Hepatocyte (in vitro differentiated cells): Measurements from ENCODE around the gene JMJD8. TPM values are rescaled to one million over a fixed set of nuclear protein-coding genes. Genes with fewer than 3 reads are reported as not detected.
"Not testable (repeated sequence)": the region's sequence is repeated elsewhere in the genome, so short reads cannot be mapped to it uniquely, and the experiment has no call there.

ENCODE experiments used
- DNase-seq: peaks from one replicate; pipeline ENCODE4 v3.0.0-alpha.2; 2016; ENCODE audit warnings: low spot score
- H2AFZ ChIP-seq: fragments of 200-600 bp; sonication (generic); 2 replicates; pipeline ENCODE4 v1.6.0; 2016; ENCODE audit warnings: antibody characterized with exemption, mild to moderate bottlenecking
- H3K27ac ChIP-seq: fragments of 200-600 bp; sonication (generic); 2 replicates; pipeline ENCODE4 v1.5.1; 2016; ENCODE audit warnings: mild to moderate bottlenecking
- H3K27me3 ChIP-seq: fragments of 200-600 bp; sonication (generic); 2 replicates; pipeline ENCODE4 v1.6.1; 2016
- H3K36me3 ChIP-seq: fragments of 200-600 bp; sonication (generic); replicated peaks from 2 replicates; pipeline ENCODE4 v1.5.1; 2016; ENCODE audit warnings: low read depth; ENCODE audit not compliant: insufficient read depth
- H3K4me1 ChIP-seq: fragments of 200-600 bp; sonication (generic); 2 replicates; pipeline ENCODE4 v1.5.1; 2016; ENCODE audit warnings: mild to moderate bottlenecking, moderate library complexity; ENCODE audit not compliant: insufficient read depth
- H3K4me2 ChIP-seq: fragments of 200-600 bp; sonication (generic); 2 replicates; pipeline ENCODE4 v1.6.0; 2016
- H3K4me3 ChIP-seq: fragments of 200-600 bp; sonication (generic); 2 replicates; pipeline ENCODE4 v1.5.1; 2016; ENCODE audit warnings: mild to moderate bottlenecking
- H3K79me2 ChIP-seq: fragments of 200-600 bp; sonication (generic); 2 replicates; pipeline ENCODE4 v1.6.0; 2017; ENCODE audit warnings: mild to moderate bottlenecking
- H3K9me2 ChIP-seq: fragments of 200-600 bp; sonication (generic); replicated peaks from 2 replicates; pipeline ENCODE4 v1.6.0; 2017; ENCODE audit warnings: mild to moderate bottlenecking; ENCODE audit not compliant: insufficient read depth
- H3K9me3 ChIP-seq: fragments of 200-600 bp; sonication (generic); 2 replicates; pipeline ENCODE4 v1.5.1; 2016; ENCODE audit warnings: low read depth, mild to moderate bottlenecking
- H4K20me1 ChIP-seq: fragments of 200-600 bp; sonication (generic); 2 replicates; pipeline ENCODE4 v1.6.0; 2016; ENCODE audit warnings: mild to moderate bottlenecking; ENCODE audit not compliant: insufficient read depth, poor library complexity, severe bottlenecking
- EZH2 ChIP-seq: fragments of 200-600 bp; sonication (generic); IDR thresholded peaks from 2 replicates; pipeline ENCODE4 v1.6.1; 2016; ENCODE audit warnings: antibody characterized with exemption, mild to moderate bottlenecking, borderline replicate concordance
- EZH2phosphoT487 ChIP-seq: fragments of 200-600 bp; sonication (generic); IDR thresholded peaks from one replicate; pipeline ENCODE4 v1.6.1; 2018; ENCODE audit warnings: antibody characterized with exemption, mild to moderate bottlenecking, low read depth, moderate library complexity; ENCODE audit not compliant: unreplicated experiment, severe bottlenecking
- WGBS: methylation state at CpG from one replicate; pipeline ENCODE4 v1.1.6; 2016; ENCODE audit warnings: low lambda C conversion rate; ENCODE audit errors: missing lambda C conversion rate; 5-methylcytosine and 5-hydroxymethylcytosine counted together
- polyA plus RNA-seq: library from polyadenylated mRNA; unstranded; fragments of >200 nt; fragmentation: Nextera tagmentation; extraction: Ambion mirVana; gene quantifications from 2 replicates; pipeline ENCODE4 v1.2.1, GENCODE V29; 2016
- total RNA-seq: library from RNA; depleted of rRNA; stranded (reverse); fragments of >200 nt; gene quantifications from 2 replicates; pipeline ENCODE4 v1.2.3, GENCODE V29; 2014
- TF ChIP-seq, protein P1 (sequence below): fragments of 200-600 bp; sonication (generic); IDR thresholded peaks from 2 replicates; pipeline ENCODE4 v1.5.1; 2016; ENCODE audit warnings: antibody characterized with exemption, mild to moderate bottlenecking; ENCODE audit not compliant: poor library complexity

Gene JMJD8
- total and polyA plus RNA-seq, 2 experiments from 2014 or later: 44.3 to 84.3 TPM

DNA sequence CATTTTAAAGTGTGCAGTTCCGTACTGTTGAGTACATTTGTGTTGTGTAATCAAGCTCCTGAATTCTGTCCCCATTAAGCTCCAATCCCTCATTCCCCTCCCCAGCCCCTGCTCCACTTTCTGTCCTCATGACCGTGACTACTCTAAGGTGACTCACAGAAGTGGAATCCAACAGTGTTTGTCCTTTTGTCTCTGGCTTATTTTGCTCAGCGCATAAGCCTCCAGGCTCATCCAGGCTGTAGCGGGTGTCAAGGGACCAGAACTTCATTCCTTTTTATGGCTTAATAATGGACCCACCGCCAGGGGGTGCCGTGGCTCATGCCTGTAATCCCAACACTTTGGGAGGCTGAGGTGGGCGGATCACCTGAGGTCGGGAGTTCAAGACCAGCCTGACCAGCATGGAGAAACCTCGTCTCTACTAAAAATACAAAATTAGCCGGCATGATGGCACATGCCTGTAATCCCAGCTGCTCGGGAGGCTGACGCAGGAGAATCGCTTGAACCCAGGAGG, 28.7 kb upstream of the JMJD8 start:
- not testable (repeated sequence) for H3K4me2 ChIP-seq, H3K27ac ChIP-seq, H2AFZ ChIP-seq, H3K36me3 ChIP-seq, H3K9me2 ChIP-seq, H4K20me1 ChIP-seq, H3K4me3 ChIP-seq, H3K9me3 ChIP-seq, H3K79me2 ChIP-seq
- H3K4me1 ChIP-seq: peaks cover 11% of the 10 kb centered on the region
- TF ChIP-seq, protein P1, sequence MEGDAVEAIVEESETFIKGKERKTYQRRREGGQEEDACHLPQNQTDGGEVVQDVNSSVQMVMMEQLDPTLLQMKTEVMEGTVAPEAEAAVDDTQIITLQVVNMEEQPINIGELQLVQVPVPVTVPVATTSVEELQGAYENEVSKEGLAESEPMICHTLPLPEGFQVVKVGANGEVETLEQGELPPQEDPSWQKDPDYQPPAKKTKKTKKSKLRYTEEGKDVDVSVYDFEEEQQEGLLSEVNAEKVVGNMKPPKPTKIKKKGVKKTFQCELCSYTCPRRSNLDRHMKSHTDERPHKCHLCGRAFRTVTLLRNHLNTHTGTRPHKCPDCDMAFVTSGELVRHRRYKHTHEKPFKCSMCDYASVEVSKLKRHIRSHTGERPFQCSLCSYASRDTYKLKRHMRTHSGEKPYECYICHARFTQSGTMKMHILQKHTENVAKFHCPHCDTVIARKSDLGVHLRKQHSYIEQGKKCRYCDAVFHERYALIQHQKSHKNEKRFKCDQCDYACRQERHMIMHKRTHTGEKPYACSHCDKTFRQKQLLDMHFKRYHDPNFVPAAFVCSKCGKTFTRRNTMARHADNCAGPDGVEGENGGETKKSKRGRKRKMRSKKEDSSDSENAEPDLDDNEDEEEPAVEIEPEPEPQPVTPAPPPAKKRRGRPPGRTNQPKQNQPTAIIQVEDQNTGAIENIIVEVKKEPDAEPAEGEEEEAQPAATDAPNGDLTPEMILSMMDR: peak; percentile 41
- peaks cover 47% of the 10 kb centered on the region for H3K27me3 ChIP-seq
- WGBS: 46% methylated on average over 13 of the region's 13 CpGs
- DNase-seq: peak; percentile 67

DNA sequence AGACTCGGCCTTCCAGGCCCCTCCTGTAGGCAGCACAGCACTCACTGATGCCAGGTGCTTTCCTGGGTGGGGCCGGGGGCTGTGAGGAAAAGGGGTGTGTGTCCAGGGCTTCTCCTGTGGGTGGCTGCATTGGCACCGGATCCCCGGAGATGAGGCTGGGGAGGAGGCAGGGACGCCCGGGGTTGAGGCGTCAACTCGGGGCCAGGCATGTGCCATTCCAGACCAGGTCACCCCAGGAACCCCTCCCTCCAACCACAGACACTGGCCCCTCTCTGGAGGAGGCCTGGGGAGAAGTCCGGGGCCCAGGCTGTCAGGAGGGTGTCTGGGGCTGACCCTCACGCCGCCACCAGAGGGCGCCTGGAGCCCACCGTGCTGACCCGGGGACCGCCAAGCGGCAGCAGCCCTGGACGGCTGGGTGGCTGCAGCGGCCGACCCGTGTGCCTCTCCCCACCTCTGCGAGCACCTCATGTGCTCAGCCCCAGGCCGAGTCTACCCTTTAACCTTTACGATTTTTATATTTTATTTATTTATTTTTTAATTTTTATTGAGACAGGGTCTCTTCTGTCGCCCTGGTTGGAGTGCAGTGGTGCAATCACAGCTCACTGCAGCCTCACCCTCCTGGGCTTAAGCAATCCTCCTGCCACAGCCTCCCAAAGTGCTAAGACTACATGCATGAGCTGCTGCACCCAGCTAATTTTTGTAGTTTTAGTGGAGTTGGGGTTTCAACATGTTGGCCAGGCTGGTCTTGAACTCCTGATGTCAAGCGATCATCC, 27.6 kb upstream of the JMJD8 start:
- 19% methylated on average over 20 of the region's 25 CpGs for WGBS
- no peaks in the 10 kb centered on the region for H3K36me3 ChIP-seq
- peaks cover 11% of the 10 kb centered on the region for H3K4me1 ChIP-seq
- H3K4me2 ChIP-seq: no peak overlapping the region
- no peak overlapping the region for H3K27ac ChIP-seq
- no peak overlapping the region for H2AFZ ChIP-seq
- no peaks in the 10 kb centered on the region for H3K79me2 ChIP-seq
- H3K9me2 ChIP-seq: no peaks in the 10 kb centered on the region
- no peaks in the 10 kb centered on the region for H4K20me1 ChIP-seq
- TF ChIP-seq, protein P1: peak; percentile 85
- TF ChIP-seq EZH2: no peak
- no peak overlapping the region for H3K4me3 ChIP-seq
- H3K9me3 ChIP-seq: no peaks in the 10 kb centered on the region
- DNase-seq: peak; percentile 85
- H3K27me3 ChIP-seq: peaks cover 52% of the 10 kb centered on the region

DNA sequence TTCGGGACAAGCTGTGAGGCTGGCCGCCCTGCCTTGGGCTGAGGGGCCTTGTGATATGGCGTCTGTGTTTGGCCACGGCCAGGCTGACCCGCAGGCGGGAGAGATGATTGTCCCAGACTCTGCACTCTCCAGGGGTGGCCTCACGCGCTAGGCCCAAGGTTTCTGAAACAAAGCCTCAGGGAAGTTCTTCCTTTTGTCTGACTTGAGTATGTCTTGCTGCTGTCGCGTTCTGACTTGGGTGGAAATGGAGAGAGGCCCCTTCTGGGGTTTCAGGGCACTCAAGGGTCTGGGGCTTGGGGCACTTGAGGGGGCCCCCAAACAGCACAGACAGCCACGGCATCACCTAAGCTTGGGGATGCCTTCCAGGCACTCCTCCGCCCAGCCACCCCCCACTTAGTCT, 26.9 kb upstream of the JMJD8 start:
- Histone ChIP-seq H3K9me3 (no peaks in the 10 kb centered on the region), H3K4me2 (no peak overlapping the region), H3K4me1 (peaks cover 10% of the 10 kb centered on the region), H3K36me3 (no peaks in the 10 kb centered on the region), H3K9me2 (no peaks in the 10 kb centered on the region), H3K27me3 (peaks cover 52% of the 10 kb centered on the region), H3K79me2 (no peaks in the 10 kb centered on the region), H2AFZ (no peak overlapping the region), H3K4me3 (no peak overlapping the region), H3K27ac (no peak overlapping the region), H4K20me1 (no peaks in the 10 kb centered on the region)
- 84% methylated on average over 12 of the region's 12 CpGs for WGBS
- TF ChIP-seq EZH2 (no peak), EZH2phosphoT487 (no peak)
- TF ChIP-seq, protein P1: no peak
- no peak for DNase-seq
